ENCODE results near the gene NT5DC1. TPM values are rescaled to one million over a fixed set of nuclear protein-coding genes. Genes with fewer than 3 reads are reported as not detected.

Gene NT5DC1
- total and polyA plus RNA-seq, 2 donors (not counting 1 experiment from before 2014, with no cell fraction given), result 26.4 to 54.8 TPM

GRCh38 chr6:116136373-116136772, 35.7 kb downstream of the NT5DC1 start:
- ATAC-seq (ENCODE audit: low read depth) (no peak), DNase-seq (no peak)
- Mint-ChIP-seq H3K4me1 (no peaks in the 10 kb centered on the region), H3K27ac (no peak overlapping the region), H3K4me3 (no peak overlapping the region), H3K9me3 (ENCODE audit: insufficient read depth) (no peaks in the 10 kb centered on the region), H3K27me3 (no peaks in the 10 kb centered on the region)
- POLR2A ChIA-PET, result no interaction called here
- no peak overlapping the region for H3K27ac ChIP-seq (ENCODE audit: low read length in 2 of 2)
- no peaks in the 10 kb centered on the region for H3K79me2 ChIP-seq (ENCODE audit: control insufficient read depth, insufficient read depth, low read length)
- TF ChIP-seq EZH2 (IDR thresholded peaks at IDR 0.05; ENCODE audit: borderline replicate concordance, insufficient read depth, low read depth, low read length, poor library complexity, severe bottlenecking) (no peak), CTCF (IDR thresholded peaks at IDR 0.05) (no peak)
- H3K4me3 ChIP-seq (ENCODE audit: control extremely low read depth in 1 of 5, extremely low read depth in 1 of 5, insufficient read depth in 1 of 5, low read depth in 2 of 5, low read length in 4 of 5), result no peak overlapping the region
- H3K4me1 ChIP-seq (ENCODE audit: control insufficient read depth in 2 of 2, insufficient read depth in 2 of 2, low read length in 2 of 2), result no peaks in the 10 kb centered on the region
- H3K4me2 ChIP-seq (replicated peaks; ENCODE audit: low read depth, low read length, poor library complexity, severe bottlenecking), result no peak overlapping the region
- intact Hi-C loops (cut with micrococcal nuclease), result no loop called here
- CTCF ChIA-PET, result interaction anchor here (0.9 to 2.4 kb wide), 3 partner anchors 17 to 124 kb away, joined by 3 to 8 read pairs (median 3); no protein-coding TSS in a partner anchor
- H3K9me3 ChIP-seq (ENCODE audit: control extremely low read depth in 1 of 3, control insufficient read depth in 2 of 3, insufficient read depth in 1 of 3, low read length in 2 of 3), result no peaks in the 10 kb centered on the region
- H4K20me1 ChIP-seq (ENCODE audit: control insufficient read depth, insufficient read depth, low read length, poor library complexity, severe bottlenecking), result no peaks in the 10 kb centered on the region
- no CpG with 5 or more reads among the region's 1 CpG for WGBS (ENCODE audit: insufficient coverage)
- no peaks in the 10 kb centered on the region for H3K27me3 ChIP-seq (replicated peaks in 1 of 4; ENCODE audit: control extremely low read depth in 1 of 4, control insufficient read depth in 3 of 4, insufficient read depth in 4 of 4, low read length in 3 of 4)
- no peak overlapping the region for H2AFZ ChIP-seq (ENCODE audit: insufficient read depth, low read depth, low read length, poor library complexity, severe bottlenecking)
- no peak overlapping the region for H3K9ac ChIP-seq (ENCODE audit: low read length)
- H3K36me3 ChIP-seq (replicated peaks in 1 of 2; ENCODE audit: control extremely low read depth in 1 of 2, control insufficient read depth in 1 of 2, extremely low read depth in 1 of 2, insufficient read depth in 2 of 2, low read length in 1 of 2), result peaks cover 0 to 6% of the 10 kb centered on the region in 2 experiments

GRCh38 chr6:116136933-116137340, 36.3 kb downstream of the NT5DC1 start:
- DNase-seq, result no peak
- Mint-ChIP-seq H3K4me3 (no peak overlapping the region), H3K4me1 (no peaks in the 10 kb centered on the region), H3K9me3 (ENCODE audit: insufficient read depth) (no peaks in the 10 kb centered on the region), H3K27me3 (no peaks in the 10 kb centered on the region), H3K27ac (no peak overlapping the region)
- 72% methylated on average over 3 of the region's 5 CpGs for WGBS (ENCODE audit: insufficient coverage)
- TF ChIP-seq EZH2 (IDR thresholded peaks at IDR 0.05; ENCODE audit: borderline replicate concordance, insufficient read depth, low read depth, low read length, poor library complexity, severe bottlenecking) (no peak), CTCF (IDR thresholded peaks at IDR 0.05) (no peak)
- Histone ChIP-seq H3K9ac (ENCODE audit: low read length) (no peak overlapping the region), H3K9me3 (ENCODE audit: control extremely low read depth in 1 of 3, control insufficient read depth in 2 of 3, insufficient read depth in 1 of 3, low read length in 2 of 3) (no peaks in the 10 kb centered on the region), H3K4me1 (ENCODE audit: control insufficient read depth in 2 of 2, insufficient read depth in 2 of 2, low read length in 2 of 2) (no peaks in the 10 kb centered on the region), H3K4me2 (replicated peaks; ENCODE audit: low read depth, low read length, poor library complexity, severe bottlenecking) (no peak overlapping the region), H3K27me3 (replicated peaks in 1 of 4; ENCODE audit: control extremely low read depth in 1 of 4, control insufficient read depth in 3 of 4, insufficient read depth in 4 of 4, low read length in 3 of 4) (no peaks in the 10 kb centered on the region), H3K36me3 (replicated peaks in 1 of 2; ENCODE audit: control extremely low read depth in 1 of 2, control insufficient read depth in 1 of 2, extremely low read depth in 1 of 2, insufficient read depth in 2 of 2, low read length in 1 of 2) (peaks cover 0 to 6% of the 10 kb centered on the region in 2 experiments), H3K27ac (ENCODE audit: low read length in 2 of 2) (no peak overlapping the region), H3K4me3 (ENCODE audit: control extremely low read depth in 1 of 5, extremely low read depth in 1 of 5, insufficient read depth in 1 of 5, low read depth in 2 of 5, low read length in 4 of 5) (no peak overlapping the region), H2AFZ (ENCODE audit: insufficient read depth, low read depth, low read length, poor library complexity, severe bottlenecking) (no peak overlapping the region), H4K20me1 (ENCODE audit: control insufficient read depth, insufficient read depth, low read length, poor library complexity, severe bottlenecking) (no peaks in the 10 kb centered on the region), H3K79me2 (ENCODE audit: control insufficient read depth, insufficient read depth, low read length) (no peaks in the 10 kb centered on the region)
- CTCF ChIA-PET, result interaction anchor here (2.4 kb wide), 1 partner anchor 24 kb away, joined by 8 read pairs; no protein-coding TSS in a partner anchor
- intact Hi-C loops (cut with micrococcal nuclease), result no loop called here
- no peak for ATAC-seq (ENCODE audit: low read depth)
- POLR2A ChIA-PET, result no interaction called here
